IPS-11a (cell line): ENCODE measurements around the gene SMG7.
"Not testable (repeated sequence)": the region's sequence is repeated elsewhere in the genome, so short reads cannot be mapped to it uniquely, and the experiment has no call there.

Experiments used
- H3K4me3 ChIP-seq: one replicate; pipeline ENCODE4 v1.5.1; 2013; ENCODE audit warnings: low read depth, low read length, control low read depth

The SMG7 gene, protein sequence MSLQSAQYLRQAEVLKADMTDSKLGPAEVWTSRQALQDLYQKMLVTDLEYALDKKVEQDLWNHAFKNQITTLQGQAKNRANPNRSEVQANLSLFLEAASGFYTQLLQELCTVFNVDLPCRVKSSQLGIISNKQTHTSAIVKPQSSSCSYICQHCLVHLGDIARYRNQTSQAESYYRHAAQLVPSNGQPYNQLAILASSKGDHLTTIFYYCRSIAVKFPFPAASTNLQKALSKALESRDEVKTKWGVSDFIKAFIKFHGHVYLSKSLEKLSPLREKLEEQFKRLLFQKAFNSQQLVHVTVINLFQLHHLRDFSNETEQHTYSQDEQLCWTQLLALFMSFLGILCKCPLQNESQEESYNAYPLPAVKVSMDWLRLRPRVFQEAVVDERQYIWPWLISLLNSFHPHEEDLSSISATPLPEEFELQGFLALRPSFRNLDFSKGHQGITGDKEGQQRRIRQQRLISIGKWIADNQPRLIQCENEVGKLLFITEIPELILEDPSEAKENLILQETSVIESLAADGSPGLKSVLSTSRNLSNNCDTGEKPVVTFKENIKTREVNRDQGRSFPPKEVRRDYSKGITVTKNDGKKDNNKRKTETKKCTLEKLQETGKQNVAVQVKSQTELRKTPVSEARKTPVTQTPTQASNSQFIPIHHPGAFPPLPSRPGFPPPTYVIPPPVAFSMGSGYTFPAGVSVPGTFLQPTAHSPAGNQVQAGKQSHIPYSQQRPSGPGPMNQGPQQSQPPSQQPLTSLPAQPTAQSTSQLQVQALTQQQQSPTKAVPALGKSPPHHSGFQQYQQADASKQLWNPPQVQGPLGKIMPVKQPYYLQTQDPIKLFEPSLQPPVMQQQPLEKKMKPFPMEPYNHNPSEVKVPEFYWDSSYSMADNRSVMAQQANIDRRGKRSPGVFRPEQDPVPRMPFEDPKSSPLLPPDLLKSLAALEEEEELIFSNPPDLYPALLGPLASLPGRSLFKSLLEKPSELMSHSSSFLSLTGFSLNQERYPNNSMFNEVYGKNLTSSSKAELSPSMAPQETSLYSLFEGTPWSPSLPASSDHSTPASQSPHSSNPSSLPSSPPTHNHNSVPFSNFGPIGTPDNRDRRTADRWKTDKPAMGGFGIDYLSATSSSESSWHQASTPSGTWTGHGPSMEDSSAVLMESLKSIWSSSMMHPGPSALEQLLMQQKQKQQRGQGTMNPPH

DNA sequence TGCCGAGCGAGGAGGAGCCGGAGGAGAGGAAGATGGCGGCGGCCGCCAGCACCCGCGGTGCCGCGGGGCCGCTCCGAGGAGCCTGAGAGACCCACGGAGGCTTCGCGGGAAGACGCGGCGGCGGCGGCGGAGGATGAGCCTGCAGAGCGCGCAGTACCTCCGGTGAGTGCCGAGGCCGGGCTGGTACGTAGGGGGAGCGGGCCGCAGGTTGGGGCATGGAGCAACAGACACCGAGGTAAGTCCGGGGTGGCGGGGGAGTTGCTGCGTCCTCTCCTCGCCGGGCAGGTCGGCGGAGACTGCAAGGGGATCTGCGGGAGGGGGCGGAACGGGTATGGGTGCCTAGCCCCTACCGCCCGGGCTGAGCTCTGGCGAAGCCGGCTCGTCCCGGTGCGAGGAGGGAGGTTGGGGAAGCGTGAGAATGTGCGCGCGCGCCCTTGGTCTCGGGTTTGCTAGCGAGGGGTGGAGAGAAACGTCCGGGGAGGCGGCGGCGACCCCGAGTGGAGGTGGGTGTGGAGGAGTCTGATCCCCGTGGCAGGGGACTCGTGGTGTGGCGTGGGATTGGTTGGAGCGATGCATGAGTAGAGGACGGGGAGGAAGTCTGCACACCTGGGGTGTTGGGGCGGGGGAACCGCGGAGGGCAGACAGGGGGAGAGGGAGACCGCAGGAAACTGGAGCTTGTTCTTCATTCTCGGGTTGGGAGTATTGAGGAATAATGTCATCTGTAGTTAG lies at the start of gene SMG7:
Gene SMG7 (plus strand): TSS at position 12 of the 729 bp plus-strand sequence. CDS start 122 bp downstream, at position 134.
- H3K4me3 ChIP-seq = peak within 1 kb of the TSS; percentile 90

DNA sequence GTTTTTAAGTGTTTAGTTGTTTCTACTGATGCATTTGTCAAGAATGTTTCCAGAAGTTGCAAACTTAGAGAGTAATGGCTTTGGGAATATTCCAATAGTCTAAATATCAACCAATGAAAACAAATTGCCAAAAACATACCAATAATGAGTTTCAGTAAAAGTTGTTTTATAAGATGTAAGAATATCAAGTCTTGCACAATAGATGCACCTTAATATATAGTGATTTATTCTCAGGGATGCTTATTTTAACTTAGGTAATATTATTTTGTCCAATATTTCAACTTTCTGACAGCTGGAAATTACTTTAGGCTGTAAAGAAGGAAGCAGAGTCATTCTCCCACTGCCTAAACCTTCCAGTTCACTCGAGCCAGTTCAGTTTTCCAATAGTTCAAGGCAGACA lies 48.8 kb upstream of the SMG7 start:
- no peak overlapping the region for H3K4me3 ChIP-seq

DNA sequence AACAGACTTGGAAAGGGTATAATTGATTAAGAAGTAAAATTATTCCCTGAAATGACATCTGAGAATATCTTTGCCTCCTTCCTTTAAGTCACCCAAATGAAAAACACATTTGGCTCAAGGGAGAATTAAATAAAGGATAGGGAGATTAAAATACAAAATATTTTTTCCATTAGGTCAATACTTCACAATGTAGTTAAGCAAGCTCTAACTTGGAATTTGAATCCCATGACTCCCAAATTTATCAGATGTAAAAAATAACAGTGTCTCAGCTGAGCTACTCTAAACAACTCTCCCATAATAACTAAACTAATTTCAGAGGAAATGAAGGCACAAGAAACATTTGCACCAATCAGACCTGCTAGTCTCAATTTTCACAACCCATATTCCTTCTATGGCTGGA lies 47.6 kb upstream of the SMG7 start:
- no peak overlapping the region for H3K4me3 ChIP-seq

DNA sequence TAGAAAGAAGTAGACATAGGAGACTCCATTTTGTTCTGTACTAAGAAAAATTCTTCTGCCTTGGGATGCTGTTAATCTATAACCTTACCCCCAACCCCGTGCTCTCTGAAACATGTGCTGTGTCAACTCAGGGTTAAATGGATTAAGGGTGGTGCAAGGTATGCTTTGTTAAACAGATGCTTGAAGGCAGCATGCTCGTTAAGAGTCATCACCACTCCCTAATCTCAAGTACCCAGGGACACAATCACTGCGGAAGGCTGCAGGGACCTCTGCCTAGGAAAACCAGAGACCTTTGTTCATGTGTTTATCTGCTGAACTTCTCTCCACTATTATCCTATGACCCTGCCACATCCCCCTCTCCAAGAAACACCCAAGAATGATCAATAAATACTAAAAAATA lies 44.7 kb upstream of the SMG7 start:
- H3K4me3 ChIP-seq = not testable (repeated sequence)

DNA sequence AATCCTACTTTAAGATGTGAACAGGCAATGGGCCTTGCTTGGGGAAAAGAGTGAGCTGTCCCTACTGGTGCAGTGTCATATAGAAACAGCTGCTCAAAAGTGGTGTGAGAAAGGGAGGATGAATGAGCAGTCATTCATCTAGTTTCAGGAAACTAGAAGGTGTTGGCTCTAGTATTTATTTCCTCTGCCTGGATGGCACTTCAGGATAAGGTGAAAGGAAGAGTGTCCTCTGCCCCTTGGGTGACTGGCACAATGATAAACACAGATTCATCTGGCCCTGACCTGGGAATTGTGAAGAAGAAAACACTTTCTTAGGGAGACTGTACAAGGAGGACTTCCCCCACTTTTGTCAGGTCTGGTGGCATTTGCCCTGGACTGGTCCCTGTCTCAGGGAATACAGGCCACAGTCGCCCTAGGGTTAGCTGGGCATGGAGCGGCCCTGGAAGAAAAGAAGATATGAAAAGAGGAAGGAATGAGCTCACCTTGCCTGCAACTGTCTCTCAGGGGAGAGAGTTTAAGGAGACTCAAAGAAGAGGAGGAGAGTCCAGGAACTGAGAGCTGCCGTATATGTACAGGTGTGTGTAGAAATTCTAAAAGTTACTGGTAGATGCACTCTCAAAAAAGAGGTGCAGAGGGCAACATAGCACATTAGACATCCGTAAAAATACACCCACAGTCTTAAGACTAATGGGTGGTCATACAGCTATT lies 40.3 kb upstream of the SMG7 start:
- H3K4me3 ChIP-seq = no peak overlapping the region

DNA sequence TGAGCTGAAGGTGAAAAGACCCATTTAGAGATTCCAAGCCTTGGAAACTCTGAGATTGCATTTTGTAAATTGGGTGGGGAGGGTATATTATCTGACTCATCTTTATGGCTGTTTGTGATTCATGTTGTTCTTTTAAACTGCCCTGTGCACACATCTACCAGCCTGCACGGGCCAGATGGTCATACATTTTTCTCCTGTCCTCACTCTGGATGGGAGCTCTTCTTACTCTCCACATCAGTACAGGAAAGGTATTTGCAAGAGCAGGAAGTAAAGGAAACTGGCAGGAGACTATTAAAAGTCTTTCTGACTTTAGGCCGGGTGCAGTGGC lies 39.8 kb upstream of the SMG7 start:
- H3K4me3 ChIP-seq = no peak overlapping the region

DNA sequence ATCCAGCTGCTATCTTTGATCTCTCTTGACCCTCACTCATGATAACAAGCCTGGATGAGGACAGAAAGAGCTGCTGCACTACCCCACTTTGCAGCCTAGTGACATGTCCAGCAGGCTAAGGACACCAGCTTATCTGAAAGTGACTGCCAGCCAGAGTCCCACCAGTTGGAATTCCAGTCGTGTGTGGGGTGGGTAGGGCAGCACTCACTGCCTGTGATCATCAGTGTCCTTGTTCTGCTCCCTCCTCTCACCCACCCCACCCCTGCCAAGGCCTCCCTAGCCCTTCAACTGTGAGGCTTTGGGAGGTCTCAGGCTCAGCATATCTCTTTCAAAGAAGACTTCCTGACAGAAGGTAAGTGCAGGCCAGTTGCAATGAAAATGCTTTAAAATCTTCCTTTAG lies 38.6 kb upstream of the SMG7 start:
- H3K4me3 ChIP-seq = no peak overlapping the region

DNA sequence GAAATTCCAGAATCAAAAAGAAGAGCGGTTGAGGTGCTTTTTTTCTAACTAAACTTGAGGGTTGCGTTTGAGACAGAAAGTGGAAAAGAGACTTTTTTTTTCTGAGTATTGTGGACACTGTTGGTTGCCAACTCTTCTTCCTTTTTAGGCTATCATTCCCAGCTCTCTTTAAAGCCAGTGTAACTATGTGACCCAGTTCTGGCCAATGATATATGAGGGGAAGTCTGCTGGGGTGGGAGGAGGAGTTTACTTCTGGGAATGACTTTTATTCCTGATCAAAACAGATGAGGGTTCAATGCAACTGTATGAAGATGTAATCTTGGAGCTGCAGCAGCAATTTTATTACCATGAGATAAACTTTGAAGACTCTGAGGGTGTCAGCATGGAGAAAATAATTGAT lies 36.8 kb upstream of the SMG7 start:
- no peak overlapping the region for H3K4me3 ChIP-seq

DNA sequence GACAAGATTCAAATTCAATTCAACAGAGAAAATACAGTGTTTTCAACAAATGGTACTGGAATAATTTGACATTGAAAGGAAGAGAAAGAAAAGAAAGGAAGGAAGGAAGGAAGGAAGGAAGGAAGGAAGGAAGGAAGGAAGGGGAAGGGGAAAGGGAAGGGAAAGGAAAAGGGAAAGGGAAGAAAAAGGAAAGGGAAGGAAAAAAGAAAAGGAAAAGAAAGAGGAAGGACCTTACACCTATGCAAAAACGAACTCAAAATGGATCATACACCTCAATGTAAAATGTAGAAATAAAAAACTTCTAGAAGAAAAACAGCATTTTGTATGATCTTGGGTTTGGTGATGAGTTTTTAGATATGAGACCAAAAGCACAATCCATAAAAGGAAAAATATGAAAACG lies 34.2 kb upstream of the SMG7 start:
- no peak overlapping the region for H3K4me3 ChIP-seq

DNA sequence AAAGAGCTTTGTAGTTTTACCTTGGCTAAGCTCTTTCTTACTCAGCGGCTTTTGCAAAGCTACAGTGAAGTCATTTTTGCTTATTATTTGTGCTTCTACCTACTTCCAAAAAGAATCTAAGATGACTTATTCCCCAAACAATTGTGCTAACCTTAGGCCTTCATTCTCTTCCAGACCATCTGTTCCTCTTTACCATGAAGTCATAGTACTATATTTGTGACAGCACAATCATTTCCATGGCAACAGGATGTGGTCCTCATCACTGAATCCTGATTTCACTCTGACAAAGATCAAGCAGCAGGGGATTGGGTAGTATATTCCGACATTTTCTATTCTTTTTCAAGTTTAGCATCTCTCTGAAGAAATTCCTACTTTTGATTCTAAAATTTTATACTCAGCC lies 29.3 kb upstream of the SMG7 start:
- H3K4me3 ChIP-seq = no peak overlapping the region

DNA sequence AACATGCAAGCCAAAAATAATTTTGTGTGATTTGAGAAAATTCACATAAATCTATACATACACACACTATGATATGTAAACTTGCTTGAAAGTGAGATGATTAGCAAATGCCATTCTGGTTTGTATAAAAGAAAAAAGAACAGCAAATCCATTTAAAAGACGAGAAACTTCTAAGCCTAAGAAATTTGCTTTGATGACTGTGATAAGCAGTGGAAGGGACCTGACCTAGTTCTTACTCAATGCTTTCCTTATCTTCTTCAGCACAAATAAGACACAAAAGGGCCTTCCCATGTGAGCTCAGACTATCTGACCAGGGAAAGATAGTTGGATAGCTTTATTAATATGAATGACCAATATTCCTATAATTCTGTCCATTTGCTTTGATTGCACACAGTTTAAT lies 28.8 kb upstream of the SMG7 start:
- H3K4me3 ChIP-seq = no peak overlapping the region

DNA sequence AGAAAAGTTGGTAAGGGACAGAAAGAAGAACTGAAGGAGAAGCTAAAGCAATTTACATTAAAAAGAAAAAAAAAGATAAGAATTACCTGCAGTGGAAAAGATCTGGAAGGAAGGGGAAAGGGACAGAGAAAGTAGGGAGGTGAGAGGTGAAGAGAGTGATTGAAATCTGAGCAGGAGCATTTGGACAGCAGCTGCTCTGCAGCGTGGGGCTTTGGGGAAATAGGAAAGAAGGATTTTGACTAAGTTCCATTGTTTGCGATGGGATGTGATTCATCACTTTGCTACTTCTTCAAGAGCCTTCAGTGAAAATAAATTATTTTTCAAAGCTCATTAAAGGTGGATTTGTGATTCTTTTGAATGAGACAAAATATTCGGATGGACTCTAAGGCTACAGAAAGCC lies 28.1 kb upstream of the SMG7 start:
- no peak overlapping the region for H3K4me3 ChIP-seq

DNA sequence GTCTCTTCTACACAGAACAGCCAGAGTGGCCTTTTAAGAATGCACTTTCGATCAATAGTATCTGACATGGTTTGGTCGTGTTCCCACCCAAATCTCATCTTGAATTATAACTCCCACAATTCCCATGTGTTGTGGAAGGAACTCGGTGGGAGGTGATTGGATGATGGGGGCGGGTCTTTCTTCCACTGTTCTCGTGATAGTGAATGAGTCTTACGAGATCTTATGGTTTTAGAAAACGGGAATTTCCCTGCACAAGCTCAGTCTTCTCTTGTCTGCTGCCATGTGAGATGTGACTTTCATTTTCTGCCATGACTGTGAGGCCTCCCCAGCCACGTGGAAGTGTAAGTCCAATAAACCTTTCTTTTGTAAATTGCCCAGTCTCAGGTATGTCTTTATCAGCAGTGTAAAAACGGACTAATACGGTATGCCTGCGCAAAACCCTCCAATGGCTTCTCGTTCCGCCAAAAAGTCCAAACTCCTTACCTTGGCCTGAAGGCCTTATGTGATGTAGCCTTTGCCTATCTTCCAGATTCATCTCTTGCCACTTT lies 23.0 kb upstream of the SMG7 start:
- H3K4me3 ChIP-seq = no peak overlapping the region

DNA sequence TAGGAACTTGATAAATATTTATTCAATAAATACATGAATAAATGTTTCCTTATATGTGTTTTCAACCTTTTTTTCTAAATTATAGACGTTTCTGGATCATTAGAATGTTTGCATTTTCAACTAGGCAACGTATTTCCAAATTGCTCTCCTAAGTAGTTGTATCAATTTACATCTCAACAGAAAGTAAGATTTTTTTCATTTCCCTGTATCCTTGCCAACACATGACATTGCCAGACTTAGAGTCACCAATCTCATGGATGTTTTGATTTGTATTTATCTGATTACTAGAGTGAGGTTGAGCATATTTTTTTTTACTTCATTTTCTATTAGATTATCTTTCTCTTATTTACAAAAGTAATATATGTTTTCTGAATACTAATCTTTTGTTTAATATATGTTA lies 22.2 kb upstream of the SMG7 start:
- H3K4me3 ChIP-seq = no peak overlapping the region

DNA sequence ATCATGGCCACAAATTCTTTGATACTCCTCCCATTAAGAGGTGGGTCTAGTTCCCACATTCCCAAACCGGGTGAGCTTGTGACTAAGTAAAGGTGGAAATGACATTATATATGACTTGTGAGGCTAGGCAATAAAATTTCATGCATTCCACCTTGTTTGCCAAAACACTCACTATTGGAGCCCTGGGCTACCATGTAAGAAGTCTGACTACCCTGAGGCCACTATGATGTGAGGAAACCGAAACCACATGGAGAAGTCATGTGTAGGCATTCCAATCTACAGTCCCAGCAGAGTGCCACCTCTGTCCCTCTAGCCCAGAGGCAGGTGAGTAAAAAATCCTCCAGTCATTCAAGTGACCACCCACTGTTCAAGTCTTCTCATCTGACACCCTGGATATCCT lies 17.9 kb upstream of the SMG7 start:
- no peak overlapping the region for H3K4me3 ChIP-seq

DNA sequence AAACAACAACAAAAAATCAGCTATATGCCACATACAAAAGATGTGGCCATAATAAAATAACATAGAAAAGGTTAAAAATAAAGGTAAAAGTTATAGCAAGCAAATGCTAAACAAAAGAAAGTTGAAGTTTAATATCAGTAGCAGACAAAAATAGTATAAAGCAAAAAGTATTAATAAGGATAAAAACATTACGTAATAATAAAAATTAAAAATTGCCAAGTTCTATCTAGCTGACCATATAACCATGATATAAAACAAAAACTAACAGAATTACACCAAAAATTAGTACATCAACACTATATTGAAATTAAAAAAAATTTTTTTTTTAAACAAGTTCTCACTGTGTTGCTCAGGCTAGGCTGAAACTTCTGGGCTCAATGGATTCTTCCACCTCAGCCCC lies 15.5 kb upstream of the SMG7 start:
- H3K4me3 ChIP-seq = no peak overlapping the region

DNA sequence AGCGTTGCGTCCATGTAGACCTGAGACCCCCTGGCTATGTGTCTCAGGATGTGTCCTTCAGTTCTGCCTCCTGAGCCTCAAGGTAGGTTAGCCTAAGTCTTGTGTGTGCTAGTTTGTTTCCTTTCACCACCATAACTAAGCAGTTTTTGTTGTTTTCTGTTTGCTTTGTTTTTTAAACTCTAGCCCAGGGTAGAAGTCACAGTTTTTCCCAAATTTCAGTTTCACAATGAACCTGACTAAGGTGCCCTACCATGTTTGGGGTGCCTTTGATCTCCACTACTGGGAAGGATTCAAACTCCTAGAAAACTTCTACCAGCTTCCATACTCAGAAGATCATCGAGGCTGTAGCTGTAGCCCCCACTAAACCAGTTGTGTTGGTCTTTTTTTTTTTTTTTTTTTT lies 14.8 kb upstream of the SMG7 start:
- no peak overlapping the region for H3K4me3 ChIP-seq

DNA sequence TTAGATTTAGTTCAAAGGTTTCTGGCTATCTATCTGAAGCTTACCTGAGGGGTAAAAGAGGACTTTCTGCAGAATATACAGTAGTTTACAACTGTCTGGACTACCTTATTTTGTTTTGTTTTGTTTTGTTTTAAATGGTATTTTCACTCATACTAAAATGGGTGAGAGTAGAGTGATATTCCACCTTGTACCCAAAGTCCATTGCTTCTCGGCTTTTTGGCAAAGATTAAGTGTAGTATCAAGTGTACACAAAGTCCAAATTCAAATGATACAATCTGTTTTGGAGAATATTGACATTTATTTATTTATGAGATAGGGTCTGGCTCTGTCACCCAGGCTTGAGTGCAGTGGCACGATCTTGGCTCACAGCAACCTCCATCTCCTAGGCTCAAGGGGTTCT lies 11.7 kb upstream of the SMG7 start:
- no peak overlapping the region for H3K4me3 ChIP-seq

DNA sequence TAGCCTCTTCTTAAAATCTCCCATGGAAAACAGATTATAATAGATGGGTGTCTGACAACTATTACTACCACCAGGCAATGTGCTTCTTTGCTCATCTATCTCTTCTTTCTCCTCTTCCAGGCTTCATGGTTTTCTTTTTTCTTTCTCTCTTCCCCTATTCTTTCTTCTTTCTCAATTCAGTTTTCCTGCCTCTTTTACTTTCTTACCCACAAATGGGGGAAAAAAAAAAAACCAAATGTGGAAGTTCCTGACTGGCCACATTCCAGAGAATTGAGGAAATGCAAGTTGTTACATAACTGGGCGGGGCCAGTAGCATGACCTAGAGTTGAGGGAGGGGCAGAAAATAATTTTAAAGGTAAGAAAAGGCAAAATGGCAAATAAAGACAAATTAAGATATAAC lies 10.9 kb upstream of the SMG7 start:
- no peak overlapping the region for H3K4me3 ChIP-seq

DNA sequence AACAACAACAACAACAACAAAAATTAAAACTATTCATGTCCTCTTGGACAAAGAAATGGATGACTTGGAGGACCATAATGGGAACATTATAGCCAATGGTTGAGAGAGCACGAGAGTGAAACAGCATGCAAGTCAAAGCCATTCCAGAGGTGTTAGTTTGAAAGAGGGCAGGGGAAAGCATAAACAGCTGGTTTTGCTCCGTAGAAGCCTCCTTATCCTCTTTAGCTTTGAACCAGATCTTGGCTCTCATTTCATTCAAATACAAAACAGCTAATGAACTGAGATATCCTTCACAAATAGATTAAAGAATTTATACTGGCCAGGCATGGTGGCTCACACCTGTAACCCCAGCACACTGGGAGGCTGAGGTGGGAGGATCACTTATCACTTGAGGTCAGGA lies 8.7 kb upstream of the SMG7 start:
- H3K4me3 ChIP-seq = no peak overlapping the region
